M059J (cell line): ENCODE measurements around the gene KIF11. TPM values are rescaled to one million over a fixed set of nuclear protein-coding genes. Genes with fewer than 3 reads are reported as not detected.

Experiments used
- DNase-seq: peaks from one replicate; pipeline ENCODE4 v3.0.0-alpha.2; 2012; ENCODE audit warnings: low read depth
- total RNA-seq: library from RNA; depleted of rRNA; stranded (reverse); fragments of >200 nt; shearing (Covaris generic); gene quantifications from 2 replicates; pipeline ENCODE4 v1.2.3, GENCODE V29; 2014

KIF11 gene
- total RNA-seq, 1 experiment from 2014 or later, result 56.1 TPM

GRCh38 chr10:92590623-92591549 lies 2.0 kb upstream of the KIF11 start:
- peak; percentile 46 for DNase-seq

- peak; percentile 84 for DNase-seq
Measured at GRCh38 chr10:92591550-92592022, 1.3 kb upstream of the KIF11 start.

- peak; percentile 22 for DNase-seq
Measured at GRCh38 chr10:92593619-92594588, 974 bp downstream of the KIF11 start.

- DNase-seq, result no peak
Measured at GRCh38 chr10:92595505-92595904, 2.6 kb downstream of the KIF11 start.

- DNase-seq, result no peak
Measured at GRCh38 chr10:92598321-92598720, 5.4 kb downstream of the KIF11 start.

- no peak for DNase-seq
Measured at GRCh38 chr10:92604841-92605240, 11.9 kb downstream of the KIF11 start.

- no peak for DNase-seq
Measured at GRCh38 chr10:92615515-92615914, 22.6 kb downstream of the KIF11 start.

- DNase-seq, result no peak
Measured at GRCh38 chr10:92619368-92619767, 26.4 kb downstream of the KIF11 start.

- DNase-seq, result no peak
Measured at GRCh38 chr10:92627845-92628480, 35.0 kb downstream of the KIF11 start.

- no peak for DNase-seq
Measured at GRCh38 chr10:92629945-92630344, 37.0 kb downstream of the KIF11 start.

GRCh38 chr10:92638037-92638436 lies 45.1 kb downstream of the KIF11 start:
- DNase-seq, result no peak

GRCh38 chr10:92640107-92640506 lies 47.2 kb downstream of the KIF11 start:
- peak; percentile 64 for DNase-seq

GRCh38 chr10:92641492-92641891 lies 48.6 kb downstream of the KIF11 start:
- no peak for DNase-seq

- no peak for DNase-seq
Measured at GRCh38 chr10:92644921-92645320, 52.0 kb downstream of the KIF11 start.

- DNase-seq, result peak; percentile 71
Measured at GRCh38 chr10:92650864-92651263, 57.9 kb downstream of the KIF11 start.

- no peak for DNase-seq
Measured at GRCh38 chr10:92655426-92655825, 62.5 kb downstream of the KIF11 start.

- no peak for DNase-seq
Measured at GRCh38 chr10:92656266-92656961, 63.5 kb downstream of the KIF11 start.

- peak; percentile 27 for DNase-seq
Measured at GRCh38 chr10:92657024-92657423, 64.1 kb downstream of the KIF11 start.

GRCh38 chr10:92662848-92663247 lies 69.9 kb downstream of the KIF11 start:
- peak; percentile 18 for DNase-seq

- DNase-seq, result no peak
Measured at GRCh38 chr10:92664322-92664721, 71.4 kb downstream of the KIF11 start.

- no peak for DNase-seq
Measured at GRCh38 chr10:92667078-92667477, 74.1 kb downstream of the KIF11 start.
